ENCODE results near the gene DPP6.

The DPP6 gene

GRCh38 chr7:154886591-154886990, 834.4 kb downstream of the DPP6 start:
- TF ChIP-seq, protein P1, sequence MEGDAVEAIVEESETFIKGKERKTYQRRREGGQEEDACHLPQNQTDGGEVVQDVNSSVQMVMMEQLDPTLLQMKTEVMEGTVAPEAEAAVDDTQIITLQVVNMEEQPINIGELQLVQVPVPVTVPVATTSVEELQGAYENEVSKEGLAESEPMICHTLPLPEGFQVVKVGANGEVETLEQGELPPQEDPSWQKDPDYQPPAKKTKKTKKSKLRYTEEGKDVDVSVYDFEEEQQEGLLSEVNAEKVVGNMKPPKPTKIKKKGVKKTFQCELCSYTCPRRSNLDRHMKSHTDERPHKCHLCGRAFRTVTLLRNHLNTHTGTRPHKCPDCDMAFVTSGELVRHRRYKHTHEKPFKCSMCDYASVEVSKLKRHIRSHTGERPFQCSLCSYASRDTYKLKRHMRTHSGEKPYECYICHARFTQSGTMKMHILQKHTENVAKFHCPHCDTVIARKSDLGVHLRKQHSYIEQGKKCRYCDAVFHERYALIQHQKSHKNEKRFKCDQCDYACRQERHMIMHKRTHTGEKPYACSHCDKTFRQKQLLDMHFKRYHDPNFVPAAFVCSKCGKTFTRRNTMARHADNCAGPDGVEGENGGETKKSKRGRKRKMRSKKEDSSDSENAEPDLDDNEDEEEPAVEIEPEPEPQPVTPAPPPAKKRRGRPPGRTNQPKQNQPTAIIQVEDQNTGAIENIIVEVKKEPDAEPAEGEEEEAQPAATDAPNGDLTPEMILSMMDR (IDR thresholded peaks at IDR 0.05; ENCODE audit: control insufficient read depth, extremely low read depth, insufficient read depth) = no peak
- H3K4me3 ChIP-seq (ENCODE audit: low read depth, low read length) = no peak overlapping the region
- no peak for DNase-seq (ENCODE audit: low read depth)

GRCh38 chr7:154888690-154889089, 836.5 kb downstream of the DPP6 start:
- no peak overlapping the region for H3K4me3 ChIP-seq (ENCODE audit: low read depth, low read length)
- no peak for DNase-seq (ENCODE audit: low read depth)
- TF ChIP-seq, protein P1 (IDR thresholded peaks at IDR 0.05; ENCODE audit: control insufficient read depth, extremely low read depth, insufficient read depth) = no peak

- no peak overlapping the region for H3K4me3 ChIP-seq (ENCODE audit: low read depth, low read length)
- no peak for DNase-seq (ENCODE audit: low read depth)
- TF ChIP-seq, protein P1 (IDR thresholded peaks at IDR 0.05; ENCODE audit: control insufficient read depth, extremely low read depth, insufficient read depth) = 0 out of 2 replicates have a peak, but pooled peaks have one; percentile 13
These were observed 840.3 kb downstream of the DPP6 start for GRCh38 chr7:154892459-154892858.

DNA sequence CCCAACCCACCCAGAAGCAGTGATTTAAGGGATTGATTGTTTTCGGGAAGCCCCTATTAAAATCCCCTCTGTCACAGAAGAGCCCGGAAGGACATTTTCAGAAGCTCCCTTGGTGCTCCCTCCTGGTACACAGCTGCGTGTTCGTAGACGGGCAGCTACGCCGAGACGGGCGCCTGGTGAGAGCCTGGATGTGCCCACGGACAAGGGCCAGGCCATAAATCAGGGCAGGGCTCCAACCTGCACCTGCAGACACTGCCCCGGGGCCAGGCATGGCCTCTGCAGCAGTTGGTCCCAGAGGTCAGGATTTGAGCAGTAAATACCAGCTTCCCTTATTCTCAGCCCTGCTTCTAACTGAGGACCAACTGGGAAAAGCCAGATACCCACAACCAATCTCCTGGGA, 843.9 kb downstream of the DPP6 start:
- no peak for DNase-seq (ENCODE audit: low read depth)

GRCh38 chr7:154898973-154899855, 847.0 kb downstream of the DPP6 start:
- H3K4me3 ChIP-seq (ENCODE audit: low read depth, low read length) = no peak overlapping the region
- TF ChIP-seq, protein P1 (IDR thresholded peaks at IDR 0.05; ENCODE audit: control insufficient read depth, extremely low read depth, insufficient read depth) = no peak
- DNase-seq (ENCODE audit: low read depth) = no peak

More for the DNA sequence above, 843.9 kb downstream of the DPP6 start:
- no peak overlapping the region for H3K4me3 ChIP-seq (ENCODE audit: low read depth, low read length)
- TF ChIP-seq, protein P1 (IDR thresholded peaks at IDR 0.05; ENCODE audit: control insufficient read depth, extremely low read depth, insufficient read depth) = no peak

DNA sequence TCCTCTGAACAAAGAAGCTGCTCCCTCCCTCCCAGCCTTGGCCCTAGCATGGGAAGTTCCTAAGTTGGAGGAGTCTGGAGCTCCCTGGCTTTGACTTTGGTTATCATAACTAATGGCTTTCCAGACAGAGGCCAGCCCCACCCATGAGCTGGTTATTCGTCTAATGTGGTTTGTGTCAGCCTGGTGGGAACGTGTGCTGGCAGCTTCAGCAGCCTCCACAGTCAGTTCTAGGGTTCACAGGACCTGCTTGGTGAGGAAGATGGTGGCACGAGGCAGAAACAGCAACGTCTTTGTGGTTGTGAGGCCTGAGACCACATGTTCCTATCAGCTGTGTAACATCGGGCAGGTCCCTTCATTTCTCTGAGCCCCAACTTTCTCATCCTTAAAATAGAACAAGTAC, 847.7 kb downstream of the DPP6 start:
- TF ChIP-seq, protein P1 (IDR thresholded peaks at IDR 0.05; ENCODE audit: control insufficient read depth, extremely low read depth, insufficient read depth) = no peak
- H3K4me3 ChIP-seq (ENCODE audit: low read depth, low read length) = no peak overlapping the region
- DNase-seq (ENCODE audit: low read depth) = no peak

Data from LNCaP clone FGC (cell line).